Epithelial cell of prostate (primary cell): Measurements from ENCODE around the gene SERINC5.
"Not testable (repeated sequence)": the region's sequence is repeated elsewhere in the genome, so short reads cannot be mapped to it uniquely, and the experiment has no call there.

Source experiments
- DNase-seq: peaks from one replicate; pipeline ENCODE4 v3.0.0-alpha.2; 2011; ENCODE audit warnings: low read depth, low spot score
- H3K27ac ChIP-seq: fragments of 450-650 bp; 2 replicates; pipeline ENCODE4 v1.5.1; 2017; ENCODE audit warnings: mild to moderate bottlenecking

Gene SERINC5

GRCh38 chr5:80147119-80147815, 108.6 kb downstream of the SERINC5 start:
- DNase-seq, result no peak
- H3K27ac ChIP-seq, result no peak overlapping the region

DNA sequence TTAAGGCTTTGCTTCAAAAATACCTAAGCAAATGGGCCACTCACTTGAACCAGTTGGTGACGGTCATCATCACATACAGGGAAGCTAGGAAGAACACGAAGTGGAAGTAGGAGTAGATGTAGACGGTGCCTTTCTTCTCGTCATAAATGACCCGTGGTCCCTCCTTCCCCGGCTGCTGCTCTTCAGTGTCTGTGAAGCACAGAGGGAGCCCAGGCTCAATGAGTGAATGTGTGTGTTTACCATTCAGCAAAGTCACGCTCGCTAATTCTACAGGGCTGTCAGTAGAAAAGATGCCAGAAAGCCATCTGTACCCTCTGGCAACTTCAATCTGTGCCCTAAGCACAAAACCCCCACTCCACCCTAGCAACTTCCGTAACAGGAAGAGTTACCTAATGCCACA, 109.8 kb downstream of the SERINC5 start:
- H3K27ac ChIP-seq, result no peak overlapping the region
- DNase-seq, result no peak

DNA sequence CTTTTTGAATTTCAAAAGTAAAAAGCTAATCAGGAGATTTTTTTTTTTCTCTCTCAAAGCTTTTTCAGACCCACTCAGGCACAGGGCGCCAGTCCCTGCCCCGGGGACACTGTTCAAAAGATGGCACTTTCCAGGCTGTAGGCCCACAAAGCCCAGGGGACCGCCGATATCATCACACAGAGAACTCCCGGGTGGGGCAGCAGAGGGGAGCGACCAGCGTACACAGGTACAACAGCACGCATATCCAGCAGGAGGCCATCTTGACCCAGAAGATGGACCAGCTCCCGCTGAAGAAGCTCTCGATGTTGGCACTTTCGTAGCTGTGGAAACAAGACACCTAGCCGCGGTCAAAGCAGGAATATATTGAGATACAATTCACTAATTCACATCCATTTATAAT, 112.4 kb downstream of the SERINC5 start:
- no peak for DNase-seq
- no peak overlapping the region for H3K27ac ChIP-seq

DNA sequence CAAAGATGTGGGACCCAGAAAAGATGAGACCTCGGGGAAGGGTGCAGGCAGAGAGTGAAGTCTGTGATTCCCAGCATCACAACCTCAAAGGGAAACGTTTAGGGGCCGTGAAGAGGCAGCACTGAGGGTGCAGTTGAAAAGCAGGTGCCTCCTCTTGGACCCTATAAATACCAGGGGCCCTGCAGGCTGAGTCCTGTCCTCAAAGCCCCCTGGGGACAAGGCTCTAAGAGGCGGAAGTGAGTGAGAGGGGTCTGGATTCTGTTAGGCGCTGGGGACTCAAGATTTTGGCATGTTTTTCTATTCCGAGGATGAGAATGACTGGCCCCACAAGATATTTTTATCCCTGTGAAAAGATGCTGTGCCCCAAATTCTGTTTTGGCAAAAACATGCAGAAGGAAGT, 112.9 kb downstream of the SERINC5 start:
- no peak for DNase-seq
- H3K27ac ChIP-seq, result no peak overlapping the region

- no peak overlapping the region for H3K27ac ChIP-seq
- no peak for DNase-seq
Measured at GRCh38 chr5:80141681-80142080, 114.2 kb downstream of the SERINC5 start.

DNA sequence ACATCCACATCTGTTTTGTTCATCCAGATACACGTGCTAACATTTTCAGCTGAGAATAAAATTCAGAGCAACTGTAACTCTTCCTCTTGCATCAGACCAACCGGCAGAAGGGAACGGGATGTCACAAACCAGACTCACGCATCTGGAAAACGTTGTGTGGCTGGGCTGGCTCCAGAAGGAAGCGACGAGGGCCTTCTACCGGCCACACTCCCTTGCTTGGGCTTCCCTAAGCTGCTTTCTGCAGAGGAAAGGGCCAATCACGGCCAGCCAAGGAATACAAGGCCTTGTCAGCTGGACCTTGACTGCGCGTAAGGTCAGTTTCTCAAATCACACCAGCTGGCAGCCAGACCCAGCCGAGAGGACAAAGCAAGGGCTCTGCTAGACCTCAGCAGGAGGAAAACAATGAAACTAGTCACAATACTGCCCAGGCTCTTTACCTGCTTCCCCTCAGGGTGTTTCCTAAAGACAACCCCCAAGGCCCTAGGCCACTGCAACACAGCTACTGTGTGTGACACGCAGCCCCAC, 114.6 kb downstream of the SERINC5 start:
- no peak for DNase-seq
- no peak overlapping the region for H3K27ac ChIP-seq

GRCh38 chr5:80140496-80140895, 115.4 kb downstream of the SERINC5 start:
- DNase-seq, result no peak

DNA sequence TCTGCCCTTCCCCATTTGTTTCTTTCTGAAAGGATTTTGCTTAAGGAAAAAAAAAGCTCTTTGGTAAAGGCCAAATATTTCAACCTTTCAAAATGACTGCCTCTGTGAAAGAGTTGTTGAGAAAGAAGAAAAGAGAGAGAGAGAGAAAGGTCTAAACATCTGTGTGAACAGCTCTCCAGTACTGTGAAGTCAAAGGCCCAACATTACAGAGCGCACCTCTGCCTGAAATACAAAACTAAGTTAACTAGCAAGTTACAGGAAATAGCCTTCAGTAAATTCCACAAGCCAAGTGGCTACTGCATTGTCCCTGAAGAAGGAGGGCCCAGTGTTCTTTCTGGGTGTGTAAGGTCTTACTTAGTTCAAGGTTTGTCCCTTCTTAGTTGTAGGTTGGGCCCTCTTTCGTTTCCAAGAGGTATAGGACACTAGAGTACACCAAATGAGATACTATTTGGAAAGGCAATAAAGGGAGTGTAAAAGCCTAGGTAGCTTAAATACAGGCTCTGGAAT, 116.3 kb downstream of the SERINC5 start:
- no peak overlapping the region for H3K27ac ChIP-seq
- DNase-seq, result no peak

More at GRCh38 chr5:80140496-80140895, 115.4 kb downstream of the SERINC5 start:
- H3K27ac ChIP-seq, result no peak overlapping the region

- no peak overlapping the region for H3K27ac ChIP-seq
- DNase-seq, result no peak
Measured at GRCh38 chr5:80138486-80138885, 117.4 kb downstream of the SERINC5 start.

GRCh38 chr5:80136798-80137197, 119.0 kb downstream of the SERINC5 start:
- DNase-seq, H3K27ac ChIP-seq: not testable (repeated sequence)

- H3K27ac ChIP-seq, result no peak overlapping the region
- no peak for DNase-seq
Measured at GRCh38 chr5:80134876-80135275, 121.0 kb downstream of the SERINC5 start.

DNA sequence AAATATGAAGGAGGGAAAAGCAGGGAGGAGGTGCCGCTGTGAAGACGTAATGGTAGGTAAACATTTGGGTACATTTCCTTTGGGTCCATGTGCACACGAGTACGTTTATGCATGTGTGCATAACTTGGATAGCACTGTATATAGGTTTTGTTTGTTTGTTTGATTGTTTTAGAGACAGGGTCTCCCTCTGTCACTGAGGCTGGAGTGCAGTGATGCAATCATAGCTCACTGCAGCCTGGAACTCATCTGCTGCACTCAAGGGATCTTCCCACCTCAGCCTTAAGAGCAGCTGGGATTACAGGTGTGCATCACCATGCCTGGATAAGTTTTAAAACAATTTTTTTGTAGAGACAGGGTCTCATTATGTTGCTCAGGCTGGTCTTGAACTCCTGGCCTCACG, 126.7 kb downstream of the SERINC5 start:
- no peak overlapping the region for H3K27ac ChIP-seq
- no peak for DNase-seq

- no peak for DNase-seq
- no peak overlapping the region for H3K27ac ChIP-seq
Measured at GRCh38 chr5:80128141-80128540, 127.7 kb downstream of the SERINC5 start.

GRCh38 chr5:80127116-80127552, 128.7 kb downstream of the SERINC5 start:
- DNase-seq, result no peak
- no peak overlapping the region for H3K27ac ChIP-seq

- peak; percentile 56 for DNase-seq
- peak overlapping the region; percentile 60 for H3K27ac ChIP-seq
Measured at GRCh38 chr5:80125962-80126480, 129.8 kb downstream of the SERINC5 start.

- DNase-seq, result no peak
Measured at GRCh38 chr5:80125022-80125961, 130.6 kb downstream of the SERINC5 start.

GRCh38 chr5:80124121-80124918, 131.5 kb downstream of the SERINC5 start:
- no peak for DNase-seq
- H3K27ac ChIP-seq, result no peak overlapping the region

More at GRCh38 chr5:80125022-80125961, 130.6 kb downstream of the SERINC5 start:
- peak overlapping the region; percentile 60 for H3K27ac ChIP-seq

- no peak for DNase-seq
- H3K27ac ChIP-seq, result no peak overlapping the region
Measured at GRCh38 chr5:80122579-80122978, 133.3 kb downstream of the SERINC5 start.

DNA sequence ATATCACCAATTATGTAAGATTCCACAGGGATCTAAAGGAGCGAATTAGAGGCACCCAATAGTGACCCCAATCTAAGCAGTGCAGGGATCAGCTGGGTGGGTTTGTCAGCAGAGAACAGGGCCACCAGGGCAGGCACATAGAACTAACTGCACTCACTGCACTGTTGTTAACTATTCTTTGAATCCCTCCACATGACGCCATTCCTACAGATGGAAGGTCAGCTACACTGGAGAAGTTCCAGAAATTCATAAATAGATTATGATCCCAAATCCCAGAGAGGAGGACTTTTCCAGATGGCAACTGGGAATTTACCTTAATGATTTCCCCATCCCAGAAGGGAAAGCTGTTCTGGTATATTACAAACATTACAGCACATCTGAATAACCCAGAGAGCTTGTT, 136.5 kb downstream of the SERINC5 start:
- no peak overlapping the region for H3K27ac ChIP-seq

DNA sequence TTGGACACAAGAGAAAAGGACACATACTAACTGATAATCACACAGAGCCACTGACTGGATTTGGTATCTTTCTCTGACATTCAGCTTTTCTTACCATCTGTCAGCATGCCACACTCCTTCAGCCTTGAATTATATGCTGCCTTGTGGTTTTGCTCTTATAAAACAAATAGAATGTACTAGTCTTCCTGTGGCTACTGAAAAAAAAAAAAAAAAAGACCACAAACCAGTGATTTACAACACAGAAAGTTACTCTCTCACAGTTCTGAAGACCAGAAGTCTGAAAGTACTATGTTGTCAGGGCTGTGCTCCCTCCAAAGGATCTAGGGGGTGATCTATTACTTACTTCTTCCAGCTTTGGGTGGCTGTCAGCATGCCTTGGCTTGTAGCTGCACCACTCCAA, 138.4 kb downstream of the SERINC5 start:
- H3K27ac ChIP-seq, result no peak overlapping the region
- no peak for DNase-seq

More for the DNA sequence above, 136.5 kb downstream of the SERINC5 start:
- no peak for DNase-seq
